Kasumi-1 (cell line): ENCODE data around the gene USP36.
"Not testable (repeated sequence)": the region's sequence is repeated elsewhere in the genome, so short reads cannot be mapped to it uniquely, and the experiment has no call there.

ENCODE experiments used
- DNase-seq, 2 experiments: peaks; one replicate each; lab custom pipeline; 2025; lab: John Stamatoyannopoulos, UW

Gene USP36

GRCh38 chr17:78872486-78872885, 31.9 kb upstream of the USP36 start:
- no peak for DNase-seq

- DNase-seq, result no peak
Observed at GRCh38 chr17:78870621-78871020, 30.0 kb upstream of the USP36 start.

GRCh38 chr17:78868391-78868790, 27.8 kb upstream of the USP36 start:
- no peak for DNase-seq

GRCh38 chr17:78867046-78867445, 26.4 kb upstream of the USP36 start:
- not testable (repeated sequence) for DNase-seq

- DNase-seq, result peak; percentile 75 to 77
Observed at GRCh38 chr17:78865682-78866390, 25.2 kb upstream of the USP36 start.

GRCh38 chr17:78864117-78864516, 23.5 kb upstream of the USP36 start:
- no peak for DNase-seq

GRCh38 chr17:78862073-78863023, 21.7 kb upstream of the USP36 start:
- no peak for DNase-seq

- DNase-seq, result no peak
Observed at GRCh38 chr17:78861229-78861628, 20.6 kb upstream of the USP36 start.

GRCh38 chr17:78859051-78859450, 18.4 kb upstream of the USP36 start:
- DNase-seq, result no peak

GRCh38 chr17:78857266-78857665, 16.7 kb upstream of the USP36 start:
- no peak for DNase-seq

GRCh38 chr17:78855561-78856165, 15.0 kb upstream of the USP36 start:
- DNase-seq, result no peak

- DNase-seq, result no peak
Observed at GRCh38 chr17:78854508-78854907, 13.9 kb upstream of the USP36 start.

GRCh38 chr17:78853926-78854394, 13.3 kb upstream of the USP36 start:
- no peak for DNase-seq

GRCh38 chr17:78852709-78853121, 12.1 kb upstream of the USP36 start:
- no peak for DNase-seq

GRCh38 chr17:78849026-78849425, 8.4 kb upstream of the USP36 start:
- DNase-seq, result no peak

GRCh38 chr17:78847052-78847451, 6.4 kb upstream of the USP36 start:
- DNase-seq, result no peak

- no peak for DNase-seq
Observed at GRCh38 chr17:78844301-78845005, 3.8 kb upstream of the USP36 start.

- peak; percentile 77 to 83 for DNase-seq
Observed at GRCh38 chr17:78842881-78843565, 2.4 kb upstream of the USP36 start.

- no peak for DNase-seq
Observed at GRCh38 chr17:78840530-78840779, 159 bp downstream of the USP36 start.

- DNase-seq, result peak; percentile 37 to 47
Observed at GRCh38 chr17:78839762-78840529, 668 bp downstream of the USP36 start.

- peak; percentile 34 to 47 for DNase-seq
Observed at GRCh38 chr17:78839235-78839761, 1.3 kb downstream of the USP36 start.
